CD4-positive, alpha-beta T cell treated with Interleukin-17A for 4 hours (primary cell): ENCODE measurements around the gene ADGRB3.

Source experiments
- DNase-seq: peaks from one replicate; pipeline ENCODE4 v3.0.0-alpha.2; 2020; ENCODE audit warnings: mixed read lengths

Gene ADGRB3

DNA sequence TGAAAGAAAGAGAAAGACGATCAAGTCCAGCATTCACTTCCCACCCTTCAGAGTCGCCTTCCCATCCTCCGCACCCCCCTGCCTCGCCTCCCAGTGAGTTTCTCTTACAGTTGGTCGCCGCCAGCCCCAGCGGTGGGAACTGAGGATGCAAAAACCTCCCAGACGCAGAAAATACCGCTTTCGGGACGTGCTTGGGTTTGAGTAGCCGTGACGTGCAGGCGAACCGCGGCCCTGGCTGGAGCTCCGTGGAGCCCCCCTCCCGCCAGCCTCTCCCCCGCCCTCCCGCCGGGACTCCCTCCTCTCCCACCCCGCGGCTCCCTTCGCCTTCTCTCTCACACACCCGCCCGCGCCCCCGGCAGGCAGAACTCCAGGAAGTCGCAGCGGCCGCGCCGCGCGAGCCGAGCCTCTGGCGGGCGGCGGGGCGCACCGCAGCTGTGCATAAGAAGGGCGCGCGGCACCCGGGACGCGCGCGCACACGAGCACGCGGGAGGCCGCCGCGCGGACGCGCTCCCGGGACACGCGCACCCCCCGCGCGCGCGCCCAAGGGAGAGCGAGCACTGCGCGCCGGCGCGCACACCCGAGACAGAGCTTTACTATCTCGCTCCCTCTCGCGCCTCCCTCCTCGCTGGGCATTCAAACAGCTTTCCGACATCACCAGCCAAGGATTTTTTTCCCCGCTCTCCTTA is at the start of gene ADGRB3:
ADGRB3 (plus strand) TSS at position 557 of the 686 bp plus-strand sequence. CDS start 3,394 bp downstream, outside the sequence.
- peak; percentile 8 for DNase-seq

DNA sequence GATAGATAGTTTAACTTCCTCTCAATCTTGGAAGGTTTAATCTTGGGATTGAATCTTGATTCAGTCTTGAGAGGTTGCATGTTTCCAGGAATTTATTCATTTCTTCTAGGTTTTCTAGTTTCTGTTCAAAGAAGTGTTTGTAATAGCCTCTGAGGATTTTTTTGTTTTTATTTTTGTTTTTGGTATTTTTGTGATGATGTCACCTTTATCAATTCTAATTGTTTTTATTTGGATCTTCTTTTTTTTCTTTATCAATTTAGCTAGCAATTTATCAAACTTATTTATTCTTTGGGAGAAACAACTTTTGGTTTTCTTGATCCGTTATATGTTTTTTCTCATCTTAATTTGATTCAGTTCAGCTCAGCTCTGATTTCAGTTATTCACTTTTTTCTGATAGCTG is 41.5 kb upstream of the ADGRB3 start:
- DNase-seq = no peak

DNA sequence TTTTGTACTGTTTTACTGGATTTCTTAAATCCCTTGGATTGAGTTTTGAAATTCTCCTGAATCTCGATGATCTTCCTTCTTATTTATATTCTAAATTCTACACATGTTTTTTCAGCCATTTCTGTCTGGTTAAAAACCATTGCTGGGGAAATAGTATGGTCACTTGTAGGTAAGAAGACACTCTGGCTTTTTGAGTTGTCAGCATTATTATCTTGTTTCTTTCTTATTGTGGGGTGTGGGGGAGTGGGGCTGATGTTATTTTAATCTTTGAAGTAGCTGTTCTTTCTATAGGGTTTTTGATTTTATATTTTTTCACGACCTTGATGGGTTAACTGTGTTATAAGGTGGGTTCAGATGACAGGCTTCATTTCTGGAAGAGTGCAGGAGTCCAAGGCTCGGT is 37.4 kb upstream of the ADGRB3 start:
- DNase-seq = no peak

DNA sequence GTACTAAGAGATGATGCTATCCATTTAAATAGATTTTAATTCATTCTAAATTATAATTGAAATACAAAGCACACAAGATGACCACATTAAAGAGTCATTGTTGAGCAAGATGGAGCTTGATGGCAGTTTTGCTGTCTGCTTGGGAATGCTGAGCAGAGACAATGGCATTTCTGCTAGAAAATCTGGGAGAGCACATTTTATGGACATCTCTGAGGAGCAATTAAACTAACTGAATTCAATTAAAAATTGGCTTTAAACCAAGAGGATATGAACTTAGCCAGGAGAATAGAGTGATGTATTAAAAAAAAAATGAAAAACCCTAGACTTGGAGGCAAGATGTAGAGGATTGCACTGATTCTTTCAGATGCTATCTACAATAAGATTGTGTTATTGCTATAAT is 19.1 kb upstream of the ADGRB3 start:
- DNase-seq = no peak

DNA sequence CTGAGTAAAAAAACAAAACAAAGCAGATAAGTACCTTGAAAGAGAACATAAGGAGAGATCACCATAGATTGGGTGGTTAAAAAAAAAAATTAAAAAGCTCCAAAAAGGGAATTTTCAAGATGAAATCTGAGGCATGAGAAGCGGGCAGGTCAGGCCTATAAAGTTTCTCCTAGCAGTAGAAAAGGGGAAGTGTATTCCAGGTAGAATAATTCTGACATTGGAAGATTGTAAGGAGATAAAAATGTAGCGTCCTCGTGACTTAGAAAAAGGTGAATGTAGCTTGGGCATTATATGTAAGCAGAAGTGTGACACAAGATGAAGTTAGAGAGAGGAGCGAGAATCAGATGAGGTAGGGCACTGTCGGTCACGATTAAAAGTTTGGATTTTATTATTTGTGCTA is 9.1 kb upstream of the ADGRB3 start:
- DNase-seq = no peak

DNA sequence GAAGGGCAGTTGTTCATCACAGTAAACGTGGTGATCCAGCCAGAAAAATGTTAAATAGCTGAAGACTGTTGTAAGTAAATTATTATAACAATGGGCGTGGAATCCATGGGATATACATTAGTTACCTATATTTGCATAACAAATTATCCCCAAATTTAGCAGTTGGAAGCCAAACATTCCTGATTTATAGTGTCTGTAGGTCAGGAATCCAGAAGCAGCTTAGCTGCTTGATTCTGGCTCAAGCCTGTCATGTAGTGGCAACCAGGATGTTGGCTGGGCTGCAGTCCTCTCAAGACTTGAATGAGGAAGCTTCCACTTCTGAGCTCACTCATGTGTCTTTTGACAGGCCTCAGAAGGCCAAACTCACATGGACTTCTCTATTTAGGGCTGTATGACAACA is 6.9 kb upstream of the ADGRB3 start:
- DNase-seq = no peak

DNA sequence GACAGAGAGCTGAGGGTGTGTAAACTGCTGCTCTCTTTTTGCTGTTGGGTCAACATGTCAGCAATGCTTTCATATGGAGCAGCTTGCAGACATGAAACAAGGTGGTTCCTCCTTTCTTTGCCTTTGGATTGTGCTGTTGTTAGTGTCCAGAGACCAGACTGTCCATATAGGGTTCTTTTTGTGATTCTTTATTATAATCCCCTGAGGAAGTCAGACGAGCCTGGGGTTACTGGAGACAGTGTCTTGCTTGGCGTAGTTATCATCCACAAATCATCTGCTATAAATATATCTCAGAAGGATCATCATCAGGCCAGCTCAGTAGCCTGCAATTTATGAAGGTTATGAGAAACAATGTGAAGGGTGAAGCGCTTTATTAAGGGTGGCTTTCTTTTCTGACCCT is 2.3 kb upstream of the ADGRB3 start:
- DNase-seq = no peak

DNA sequence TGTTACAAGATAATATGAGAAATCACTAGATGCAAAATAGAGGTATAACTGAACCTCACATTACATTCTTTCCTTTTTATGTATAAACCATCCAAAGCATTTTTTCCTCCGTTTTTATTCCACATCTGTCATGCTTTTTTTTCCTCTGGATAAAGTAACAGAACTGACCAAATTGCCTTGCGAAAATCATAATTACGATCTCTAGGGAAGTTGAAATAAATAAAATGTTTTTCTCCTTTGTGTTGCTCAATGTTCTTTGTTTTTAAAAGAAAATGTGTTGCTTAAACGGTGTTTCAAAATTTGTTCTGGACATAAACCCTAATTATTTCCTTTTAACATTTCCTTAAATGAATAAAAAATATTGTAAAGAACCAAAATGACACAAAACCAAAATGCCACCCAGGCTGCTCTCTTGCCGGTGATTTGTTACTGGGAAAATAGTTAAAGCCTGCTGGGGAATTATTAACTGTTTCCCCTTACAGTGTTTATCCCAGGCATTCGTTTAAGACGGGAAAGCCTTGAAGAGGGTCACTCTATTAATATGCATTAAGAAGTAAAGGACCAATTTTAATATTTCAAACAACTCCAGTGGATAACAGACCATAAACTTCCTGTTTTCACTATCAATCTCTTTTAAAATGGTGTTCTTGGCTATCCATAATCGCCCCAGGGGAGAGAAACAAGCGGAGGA is 1.7 kb upstream of the ADGRB3 start:
- no peak for DNase-seq

DNA sequence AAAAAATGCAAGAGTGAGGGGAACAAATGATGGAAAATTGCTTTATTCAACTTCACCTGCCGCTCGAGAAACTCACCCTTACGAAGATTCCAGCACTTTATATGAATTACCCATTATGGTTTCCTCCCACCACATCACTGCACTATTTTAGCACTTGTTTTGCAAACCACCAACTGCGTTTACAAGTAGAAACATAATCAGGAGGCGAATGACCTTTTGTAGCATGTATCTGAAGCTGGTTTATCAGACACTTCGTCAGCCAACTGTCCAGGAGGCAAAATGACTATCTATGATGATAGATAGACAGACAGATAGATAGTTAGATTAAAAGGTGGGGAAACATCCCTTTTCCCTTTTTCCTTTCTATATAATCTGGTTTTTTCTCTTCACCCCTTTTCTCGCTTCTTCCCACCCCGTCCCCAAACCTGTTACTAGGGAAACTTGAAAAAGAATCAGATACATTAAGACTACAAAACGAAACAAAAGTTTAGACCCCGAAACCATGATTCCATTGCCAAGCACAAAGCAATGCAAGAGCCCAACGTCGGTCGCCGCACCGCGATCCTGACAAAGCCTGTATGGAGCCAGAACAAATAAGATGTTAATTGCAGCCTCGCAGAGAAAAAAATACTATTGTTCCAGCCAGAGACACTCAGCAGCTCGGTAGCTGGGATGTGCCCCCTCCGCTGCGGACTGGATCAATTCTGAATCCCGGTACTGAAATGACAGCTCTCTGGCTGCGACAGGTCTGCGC is 933 bp upstream of the ADGRB3 start:
- no peak for DNase-seq

DNA sequence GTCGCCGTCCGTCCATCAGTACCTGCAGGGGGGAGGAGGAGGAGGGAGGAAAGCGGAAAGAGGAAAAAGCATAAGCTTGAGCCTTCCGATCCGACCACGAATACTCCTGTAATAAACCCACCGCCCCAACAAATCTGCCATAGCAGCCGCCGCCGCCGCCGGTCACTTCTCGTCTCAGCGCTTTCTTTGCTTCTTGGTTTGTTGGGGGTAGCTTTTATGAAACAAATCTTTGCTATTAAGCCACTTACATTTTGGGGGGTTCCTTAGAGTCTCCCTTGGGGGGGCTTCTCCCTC is 277 bp downstream of the ADGRB3 start:
- DNase-seq = no peak

DNA sequence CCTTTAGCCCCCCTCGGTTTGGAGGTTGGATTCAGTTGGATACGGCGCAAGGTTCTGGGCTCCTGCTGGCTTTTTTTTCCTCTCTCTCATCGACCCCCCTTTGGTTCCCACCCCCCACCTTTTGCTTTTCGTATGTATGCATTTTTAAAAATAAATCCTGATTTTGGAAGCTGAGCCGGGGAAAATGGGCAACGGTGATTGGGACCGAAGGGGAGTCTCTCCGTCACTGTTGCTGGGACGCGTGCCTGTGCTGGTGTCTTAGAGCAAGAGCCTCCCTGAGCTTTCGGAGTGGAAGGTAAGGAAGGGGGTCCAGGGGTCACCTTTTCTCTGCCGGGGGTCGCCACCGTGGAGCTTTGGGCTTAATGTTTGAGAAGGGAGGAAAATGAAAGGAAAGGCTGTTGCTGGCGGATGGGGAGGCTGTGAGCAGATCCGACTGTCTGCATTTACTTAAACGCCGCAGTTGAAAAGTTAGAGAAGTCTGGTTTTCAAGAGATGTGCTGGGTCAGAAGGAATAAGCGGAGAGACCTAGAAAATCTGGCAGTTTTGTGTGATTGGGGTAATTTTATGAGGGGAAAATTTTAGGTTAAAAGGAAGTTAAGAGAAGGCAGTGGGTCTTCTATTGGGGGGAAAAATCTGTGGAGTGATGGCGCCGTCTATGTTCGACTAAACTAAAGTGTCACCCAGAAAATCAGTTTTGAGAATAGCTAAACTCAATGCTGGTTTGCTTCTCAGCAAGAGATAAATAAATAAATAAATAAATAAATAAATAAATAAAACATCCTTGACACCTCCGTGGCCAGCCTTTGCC is 828 bp downstream of the ADGRB3 start:
- no peak for DNase-seq

DNA sequence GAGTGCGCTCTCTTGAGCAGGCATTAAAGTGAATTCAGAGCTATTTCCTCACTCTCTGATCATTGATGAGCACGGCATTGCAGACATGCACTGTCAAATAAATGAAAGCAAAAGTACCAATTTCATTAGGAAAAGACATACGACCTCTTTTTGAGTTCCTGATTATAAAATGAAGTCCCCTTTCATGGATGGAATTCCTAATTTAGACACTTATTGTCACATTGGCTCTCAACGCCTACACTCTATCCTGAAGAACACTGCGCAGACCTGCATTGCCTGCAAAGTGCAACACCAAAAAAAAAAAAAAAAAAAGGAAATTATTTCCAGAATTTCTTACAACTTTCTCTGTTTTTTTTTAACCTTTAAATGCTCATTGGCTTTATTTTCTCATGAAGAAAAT is 1.6 kb downstream of the ADGRB3 start:
- no peak for DNase-seq

DNA sequence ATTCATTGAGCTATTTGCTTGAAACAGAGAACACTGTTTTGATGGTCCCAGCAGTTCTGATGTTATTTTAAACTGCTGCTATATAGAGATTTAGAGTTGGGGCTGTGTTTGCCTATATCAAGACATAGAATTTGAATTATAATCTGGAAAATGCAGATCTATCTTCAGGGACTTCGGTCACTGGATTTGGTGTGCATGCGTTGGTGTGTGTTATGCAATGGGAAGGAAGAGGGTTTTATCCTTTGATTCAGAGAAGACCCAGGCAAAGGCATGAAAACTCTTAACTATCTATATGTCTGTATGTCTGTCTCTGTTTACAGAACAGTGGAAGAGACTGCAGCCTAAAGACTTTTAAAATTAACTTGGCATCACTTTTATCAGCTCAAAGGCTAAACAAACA is 2.0 kb downstream of the ADGRB3 start:
- DNase-seq = no peak

DNA sequence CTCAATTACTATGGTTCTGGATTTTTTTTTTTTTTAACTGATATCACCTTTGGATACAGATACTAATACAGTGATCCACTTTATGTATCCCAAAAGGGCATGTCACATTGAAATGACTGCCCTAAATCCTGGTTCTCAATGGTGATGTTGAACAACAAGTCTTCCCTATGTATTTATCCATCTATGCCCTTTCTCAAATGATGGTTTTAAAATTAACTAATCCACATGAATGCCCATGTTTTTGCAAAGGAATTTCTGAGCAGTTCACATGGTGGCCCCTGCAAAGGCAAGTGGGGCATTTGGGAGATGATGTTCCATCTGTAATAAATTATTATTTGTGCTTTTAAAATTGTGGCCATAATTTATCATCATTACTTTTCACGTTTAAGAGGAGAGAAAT is 2.7 kb downstream of the ADGRB3 start:
- no peak for DNase-seq

DNA sequence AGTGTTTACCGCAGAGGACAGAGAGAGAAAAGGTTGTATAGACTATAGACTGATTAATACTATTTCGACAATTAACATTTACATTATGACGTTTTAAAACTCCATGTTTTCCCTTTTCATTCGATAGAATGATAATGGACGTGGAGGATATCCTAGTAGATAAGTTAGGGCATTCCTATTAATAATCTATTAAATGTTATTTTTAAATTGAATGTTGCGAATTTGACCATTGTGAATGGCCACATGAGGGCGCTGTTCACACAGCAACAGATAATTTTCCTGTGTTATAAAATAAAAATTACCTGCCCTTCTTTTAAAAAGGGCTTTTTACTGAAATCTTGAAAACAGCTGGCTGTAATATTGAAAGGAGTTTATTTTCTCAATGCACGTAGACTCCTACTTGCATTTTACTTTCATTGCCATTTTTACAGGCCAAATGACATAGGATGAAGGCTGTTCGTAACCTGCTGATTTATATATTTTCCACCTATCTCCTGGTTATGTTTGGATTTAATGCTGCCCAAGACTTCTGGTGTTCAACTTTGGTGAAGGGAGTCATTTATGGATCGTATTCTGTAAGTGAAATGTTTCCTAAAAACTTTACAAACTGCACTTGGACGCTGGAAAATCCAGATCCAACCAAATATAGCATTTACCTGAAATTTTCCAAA is 3.3 kb downstream of the ADGRB3 start:
- peak; percentile 24 for DNase-seq

DNA sequence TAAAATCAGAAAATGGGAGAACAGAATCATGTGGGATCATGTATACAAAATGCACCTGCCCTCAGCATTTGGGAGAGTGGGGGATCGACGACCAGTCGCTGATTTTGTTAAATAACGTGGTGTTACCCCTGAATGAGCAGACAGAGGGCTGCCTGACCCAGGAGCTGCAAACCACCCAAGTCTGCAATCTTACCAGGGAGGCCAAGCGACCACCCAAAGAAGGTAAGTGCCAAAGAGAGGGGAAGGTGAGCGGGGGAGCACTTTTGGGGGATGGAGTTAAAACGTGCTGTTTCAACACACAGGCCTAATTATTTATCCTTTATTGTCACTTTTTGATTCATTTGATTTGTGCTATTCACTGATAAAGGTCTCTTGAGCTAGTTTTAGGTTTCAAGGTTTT is 4.1 kb downstream of the ADGRB3 start:
- DNase-seq = no peak

DNA sequence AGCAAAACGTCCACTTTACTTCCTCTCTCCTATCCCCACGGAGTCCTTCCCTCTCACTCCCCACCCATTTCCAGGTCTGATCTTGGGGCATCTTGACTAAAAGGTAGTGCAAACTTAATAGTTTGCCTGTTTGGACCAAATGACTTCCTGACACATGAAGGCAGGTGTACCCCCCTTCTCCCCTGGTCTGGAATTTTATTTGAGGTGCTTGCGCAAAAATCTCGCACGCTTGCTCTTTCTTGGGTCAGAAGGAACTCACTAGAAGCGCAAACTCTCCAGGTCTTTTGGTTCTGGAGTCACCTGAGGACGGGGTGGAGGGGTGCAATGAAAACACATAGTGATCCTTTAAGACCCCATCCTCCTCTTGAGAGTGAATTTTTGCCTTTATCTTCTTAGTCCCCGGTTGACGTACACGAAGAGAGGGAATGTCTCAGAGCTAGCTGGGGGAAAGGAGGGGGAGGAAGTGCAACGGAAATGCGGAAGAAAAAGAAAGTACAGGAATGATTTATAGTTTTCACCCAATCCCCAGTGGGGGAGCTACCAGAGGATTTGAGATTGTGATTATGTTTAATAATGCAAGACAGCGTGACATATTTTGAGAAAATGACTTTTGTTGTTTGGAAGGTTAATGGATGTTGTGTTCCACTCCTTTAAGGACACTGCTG is 4.9 kb downstream of the ADGRB3 start:
- no peak for DNase-seq

DNA sequence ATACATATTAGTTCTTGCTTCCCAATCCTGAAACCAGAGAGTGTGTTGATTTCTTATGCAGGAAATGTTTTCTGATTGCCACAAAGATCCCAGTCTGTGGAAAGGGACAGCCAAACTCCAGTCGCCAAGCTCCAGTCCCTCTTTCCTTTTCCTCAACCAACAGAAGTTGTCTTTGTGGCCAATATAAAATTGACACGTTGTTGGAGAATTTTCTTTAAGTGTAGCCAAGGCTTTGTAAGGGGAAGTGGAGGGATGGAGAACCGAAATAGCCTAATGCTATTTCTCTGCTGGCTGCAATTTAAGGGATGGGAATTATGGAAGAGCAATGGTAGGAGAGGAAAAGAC is 5.4 kb downstream of the ADGRB3 start:
- no peak for DNase-seq

DNA sequence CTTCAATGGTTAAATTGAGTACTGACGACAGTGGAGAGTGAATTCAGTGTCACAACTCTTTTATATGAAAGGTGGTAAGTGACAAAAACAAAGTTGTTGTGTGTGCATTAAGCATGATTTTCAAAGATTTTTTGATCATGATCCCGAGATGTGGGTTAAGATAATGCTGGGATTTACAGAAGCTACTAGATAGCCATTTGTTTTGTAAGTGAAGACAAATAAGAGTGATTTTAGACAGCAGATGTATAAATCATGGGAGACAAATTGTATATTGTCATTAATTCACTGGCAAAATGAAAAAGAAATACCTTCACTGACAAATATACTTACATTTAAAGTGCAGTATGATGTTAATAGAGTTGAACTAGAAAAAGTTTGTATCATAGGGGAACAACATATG is 6.1 kb downstream of the ADGRB3 start:
- no peak for DNase-seq

DNA sequence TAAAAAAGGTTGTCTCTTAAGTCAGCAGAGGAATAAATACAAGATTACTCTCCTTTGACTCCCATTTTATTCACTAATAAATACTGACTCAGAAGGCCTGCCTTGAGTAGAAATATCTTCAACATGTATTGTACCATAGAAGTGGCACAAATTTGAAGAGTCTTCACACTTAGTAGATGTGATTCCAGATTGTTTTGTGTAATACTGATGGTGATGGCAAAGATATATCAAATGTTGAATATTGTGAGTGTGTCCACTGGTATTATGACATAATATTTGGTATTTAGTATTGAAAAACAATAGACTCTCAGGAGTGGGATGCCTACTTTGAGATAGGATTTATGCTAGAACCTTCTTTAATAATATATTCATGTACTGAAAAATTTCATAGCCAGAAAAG is 7.0 kb downstream of the ADGRB3 start:
- no peak for DNase-seq

DNA sequence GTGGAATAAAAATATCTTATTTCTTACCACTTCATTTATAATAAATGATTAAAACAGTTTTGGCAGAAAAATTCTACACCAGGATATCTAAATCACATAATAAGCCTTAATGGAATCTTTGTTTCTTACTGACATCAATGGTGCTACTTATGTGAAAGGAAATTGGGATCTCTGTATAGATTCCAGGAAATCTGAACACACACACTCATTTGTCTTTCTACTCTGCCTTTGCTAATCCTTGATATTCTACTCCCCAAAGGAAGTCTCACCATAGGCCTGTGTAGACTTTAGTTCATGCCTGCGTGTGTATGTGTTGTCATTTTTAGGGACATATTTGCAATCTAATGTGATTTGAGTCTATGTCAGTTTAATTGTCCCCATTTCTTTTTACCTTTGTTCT is 7.9 kb downstream of the ADGRB3 start:
- no peak for DNase-seq

DNA sequence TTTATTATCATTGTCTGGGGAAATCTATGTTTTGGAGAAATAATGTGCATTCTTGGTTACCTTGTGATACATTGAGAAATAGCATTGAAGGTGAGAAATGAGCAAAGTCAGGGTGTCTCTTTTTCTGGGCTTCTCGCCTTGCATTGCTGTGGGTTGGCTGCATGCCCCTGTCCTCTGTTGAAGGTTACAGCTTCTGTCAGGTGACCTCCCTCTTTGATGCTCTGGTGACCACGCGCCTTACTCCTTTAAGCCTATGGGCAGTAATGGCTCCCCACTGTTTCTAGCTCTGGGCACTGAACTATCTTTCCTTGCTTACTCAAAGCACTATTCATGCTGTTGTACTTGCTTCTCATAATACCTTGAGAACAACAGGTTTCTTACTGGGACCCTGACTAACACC is 14.6 kb downstream of the ADGRB3 start:
- no peak for DNase-seq

DNA sequence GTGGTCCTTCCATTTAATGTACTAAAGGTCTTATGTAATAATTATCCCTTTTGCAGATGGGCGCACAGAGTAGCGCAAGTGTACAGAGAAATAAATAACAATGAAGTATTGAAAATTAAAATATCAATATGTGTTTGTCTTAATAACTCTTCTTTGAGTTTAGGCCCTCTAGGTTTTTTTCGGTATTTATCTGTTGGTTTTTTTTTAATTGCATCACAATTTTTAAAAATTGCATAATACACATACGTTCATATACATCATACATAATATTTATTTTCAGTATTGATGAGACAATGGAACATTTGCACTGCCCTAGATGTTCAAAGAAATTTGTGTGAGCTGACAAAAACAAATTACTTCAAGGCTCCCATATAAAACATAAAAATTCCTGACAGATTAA is 15.1 kb downstream of the ADGRB3 start:
- DNase-seq = no peak
